Measurements from ENCODE around the gene TMEM179.

TMEM179 gene

GRCh38 chr14:104562606-104563005 is 42.0 kb downstream of the TMEM179 start:
- no peak for TF ChIP-seq CREB1 (IDR thresholded peaks at IDR 0.05; ENCODE audit: low read depth)
- no peak for TF ChIP-seq EGR1 (IDR thresholded peaks at IDR 0.05)
- no peak for TF ChIP-seq TCF12 (IDR thresholded peaks at IDR 0.05; ENCODE audit: low read depth)
- TF ChIP-seq RAD21 (IDR thresholded peaks at IDR 0.05; ENCODE audit: low read depth): no peak
- no peak for TF ChIP-seq FOXM1 (IDR thresholded peaks at IDR 0.05; ENCODE audit: borderline replicate concordance, low read depth)
- no peak for TF ChIP-seq NFIC (IDR thresholded peaks at IDR 0.05)
- no peak for TF ChIP-seq TEAD4 (IDR thresholded peaks at IDR 0.05)
- TF ChIP-seq MAX (IDR thresholded peaks at IDR 0.05): no peak
- no peak for TF ChIP-seq ZBTB7A (IDR thresholded peaks at IDR 0.05; ENCODE audit: low read depth)
- TF ChIP-seq REST (IDR thresholded peaks at IDR 0.05; ENCODE audit: low read depth): no peak
- TF ChIP-seq USF1 (IDR thresholded peaks at IDR 0.05): no peak
- TF ChIP-seq EP300 (IDR thresholded peaks at IDR 0.05; ENCODE audit: borderline replicate concordance): no peak
- no peak for TF ChIP-seq YY1 (IDR thresholded peaks at IDR 0.05; ENCODE audit: low read depth)
- TF ChIP-seq TAF1 (IDR thresholded peaks at IDR 0.05; ENCODE audit: low read depth): no peak
- no peak for TF ChIP-seq CEBPB (IDR thresholded peaks at IDR 0.05)

GRCh38 chr14:104561632-104562495 is 42.7 kb downstream of the TMEM179 start:
- TF ChIP-seq TEAD4 (IDR thresholded peaks at IDR 0.05): no peak
- TF ChIP-seq YY1 (IDR thresholded peaks at IDR 0.05; ENCODE audit: low read depth): no peak
- TF ChIP-seq CEBPB (IDR thresholded peaks at IDR 0.05): no peak

GRCh38 chr14:104561124-104561557 is 43.4 kb downstream of the TMEM179 start:
- TF ChIP-seq REST (IDR thresholded peaks at IDR 0.05; ENCODE audit: low read depth) (no peak), FOXM1 (IDR thresholded peaks at IDR 0.05; ENCODE audit: borderline replicate concordance, low read depth) (no peak), YY1 (IDR thresholded peaks at IDR 0.05; ENCODE audit: low read depth) (no peak), CREB1 (IDR thresholded peaks at IDR 0.05; ENCODE audit: low read depth) (no peak)

- TF ChIP-seq TEAD4 (IDR thresholded peaks at IDR 0.05) (no peak), RAD21 (IDR thresholded peaks at IDR 0.05; ENCODE audit: low read depth) (no peak), CREB1 (IDR thresholded peaks at IDR 0.05; ENCODE audit: low read depth) (no peak), FOXM1 (IDR thresholded peaks at IDR 0.05; ENCODE audit: borderline replicate concordance, low read depth) (no peak), USF1 (IDR thresholded peaks at IDR 0.05) (no peak), TCF12 (IDR thresholded peaks at IDR 0.05; ENCODE audit: low read depth) (no peak), EGR1 (IDR thresholded peaks at IDR 0.05) (no peak)
Observed at GRCh38 chr14:104560586-104560945, 44.0 kb downstream of the TMEM179 start.

- TF ChIP-seq FOXM1 (IDR thresholded peaks at IDR 0.05; ENCODE audit: borderline replicate concordance, low read depth) (no peak), NFIC (IDR thresholded peaks at IDR 0.05) (no peak), REST (IDR thresholded peaks at IDR 0.05; ENCODE audit: low read depth) (no peak), MAX (IDR thresholded peaks at IDR 0.05) (no peak), CREB1 (IDR thresholded peaks at IDR 0.05; ENCODE audit: low read depth) (no peak), CEBPB (IDR thresholded peaks at IDR 0.05) (no peak), TAF1 (IDR thresholded peaks at IDR 0.05; ENCODE audit: low read depth) (no peak), RAD21 (IDR thresholded peaks at IDR 0.05; ENCODE audit: low read depth) (no peak), EP300 (IDR thresholded peaks at IDR 0.05; ENCODE audit: borderline replicate concordance) (no peak), TEAD4 (IDR thresholded peaks at IDR 0.05) (no peak)
Observed at GRCh38 chr14:104559804-104560585, 44.6 kb downstream of the TMEM179 start.
